Endothelial cell of umbilical vein (primary cell): ENCODE measurements around the gene RIT2. TPM values are rescaled to one million over a fixed set of nuclear protein-coding genes. Genes with fewer than 3 reads are reported as not detected.

Source experiments
- BruUV-seq: library from RNA; stranded (reverse); fragments of 400-500 nt; replicated peaks from 2 replicates; lab custom pipeline; 2021; lab: Mats Ljungman, UMichigan
- CTCF ChIA-PET: fragments of 300-600, 350-600 bp; sonication (Branson Sonifier 250); formaldehyde crosslinking; loops from one replicate; lab custom pipeline; 2021; ENCODE audit warnings: antibody characterized with exemption, inconsistent platforms; lab: Charles Lee
- POLR2A ChIA-PET: fragments of 300-600, 350-600 bp; sonication (Branson Sonifier 250); formaldehyde crosslinking; loops from one replicate; lab custom pipeline; 2021; ENCODE audit warnings: antibody characterized with exemption, inconsistent platforms; lab: Charles Lee
- DNase-seq: peaks from one replicate; pipeline ENCODE4 v3.0.0-alpha.2; 2011; ENCODE audit warnings: low read depth, low spot score
- FAIRE-seq: peaks from 2 replicates; lab custom pipeline; 2011; peaks lifted over from hg19 to GRCh38; lab: Jason Lieb, UNC
- H2AFZ ChIP-seq: 2 replicates; pipeline ENCODE4 v1.6.0; 2012; ENCODE audit warnings: low read depth, low read length, control low read depth, inconsistent platforms
- H3K27ac ChIP-seq: 2 replicates; pipeline ENCODE4 v1.5.1; 2011; ENCODE audit warnings: low read depth, mild to moderate bottlenecking, control low read depth, low read length, moderate library complexity; ENCODE audit not compliant: insufficient read depth
- H3K27me3 ChIP-seq, 2 experiments: 2 replicates each; pipeline versions ENCODE4 v1.6.0 to v1.6.1; 2011; ENCODE audit warnings: low read length in 2 of 2, mixed read lengths in 1 of 2; ENCODE audit not compliant: control insufficient read depth in 2 of 2, insufficient read depth in 2 of 2
- H3K36me3 ChIP-seq, 2 experiments: 2 replicates in 1 of 2; 3 replicates in 1 of 2; pipeline ENCODE4 v1.5.1; 2011; ENCODE audit warnings: low read length in 2 of 2, mild to moderate bottlenecking in 1 of 2, moderate library complexity in 1 of 2; ENCODE audit not compliant: control insufficient read depth in 2 of 2, insufficient read depth in 2 of 2; ENCODE audit errors: extremely low read depth in 1 of 2
- H3K4me1 ChIP-seq: 3 replicates; pipeline ENCODE4 v1.5.1; 2011; ENCODE audit warnings: mild to moderate bottlenecking, low read length; ENCODE audit not compliant: control insufficient read depth, insufficient read depth; ENCODE audit errors: extremely low read depth
- H3K4me2 ChIP-seq: 2 replicates; pipeline ENCODE4 v1.6.1; 2011; ENCODE audit warnings: low read length, control low read depth, mixed read lengths; ENCODE audit not compliant: insufficient read depth
- H3K4me3 ChIP-seq, 3 experiments: fragments of 200-600 bp in 1 of 3; sonication (generic), shearing (Covaris generic) in 1 of 3; replicated peaks in 1 of 3; 2 replicates each; pipeline ENCODE4 v1.5.1; 2011 to 2016; ENCODE audit warnings: control low read depth in 3 of 3, low read length in 3 of 3, mild to moderate bottlenecking in 2 of 3, inconsistent platforms in 1 of 3, low read depth in 1 of 3, moderate library complexity in 1 of 3; ENCODE audit not compliant: insufficient read depth in 1 of 3
- H3K79me2 ChIP-seq: 2 replicates; pipeline ENCODE4 v1.6.0; 2012; ENCODE audit warnings: low read length, inconsistent platforms; ENCODE audit not compliant: control insufficient read depth, insufficient read depth
- H3K9ac ChIP-seq: replicated peaks from 2 replicates; pipeline ENCODE3; 2011; ENCODE audit warnings: low read length, control low read depth; ENCODE audit not compliant: insufficient read depth; ENCODE audit errors: extremely low read depth
- H3K9me1 ChIP-seq: replicated peaks from 3 replicates; pipeline ENCODE4 v1.6.0; 2011; ENCODE audit warnings: mild to moderate bottlenecking, low read length; ENCODE audit not compliant: control insufficient read depth, insufficient read depth; ENCODE audit errors: extremely low read depth
- H3K9me3 ChIP-seq: replicated peaks from 2 replicates; pipeline ENCODE4 v1.5.1; 2012; ENCODE audit warnings: low read length, inconsistent platforms; ENCODE audit not compliant: control insufficient read depth, insufficient read depth
- H4K20me1 ChIP-seq: replicated peaks from 2 replicates; pipeline ENCODE3; 2011; ENCODE audit warnings: mild to moderate bottlenecking, low read length; ENCODE audit not compliant: control insufficient read depth, insufficient read depth; ENCODE audit errors: extremely low read depth
- CTCF ChIP-seq, 2 donors: IDR thresholded peaks; 1 replicate in 1 of 2; 2 replicates in 1 of 2; pipeline ENCODE4 v1.5.1; 2011; ENCODE audit warnings: low read length in 2 of 2, mild to moderate bottlenecking in 2 of 2, moderate library complexity in 2 of 2, control low read depth in 1 of 2, inconsistent platforms in 1 of 2, low read depth in 1 of 2; ENCODE audit not compliant: insufficient read depth in 1 of 2; ENCODE audit errors: extremely low read depth in 1 of 2
- EZH2 ChIP-seq: IDR thresholded peaks from 2 replicates; pipeline ENCODE4 v1.6.1; 2012; ENCODE audit warnings: borderline replicate concordance, low read depth, mild to moderate bottlenecking, moderate library complexity, low read length, inconsistent platforms; ENCODE audit not compliant: severe bottlenecking
- FOS ChIP-seq: IDR thresholded peaks from 2 replicates; pipeline ENCODE4 v1.6.1; 2011; ENCODE audit warnings: mild to moderate bottlenecking, low read length, moderate library complexity, borderline replicate concordance; ENCODE audit not compliant: insufficient read depth
- GATA2 ChIP-seq: IDR thresholded peaks from 2 replicates; pipeline ENCODE4 v1.7.0; 2011; ENCODE audit warnings: low read depth, mild to moderate bottlenecking, moderate library complexity, mixed read lengths, low read length; ENCODE audit not compliant: insufficient read length, insufficient read depth
- JUN ChIP-seq: IDR thresholded peaks from 2 replicates; pipeline ENCODE4 v1.6.1; 2011; ENCODE audit warnings: borderline replicate concordance, low read depth; ENCODE audit not compliant: insufficient read length, insufficient read depth
- MAX ChIP-seq: IDR thresholded peaks from 2 replicates; pipeline ENCODE4 v1.6.1; 2011; ENCODE audit not compliant: insufficient read depth, insufficient read length
- MYC ChIP-seq: IDR thresholded peaks from one replicate; pipeline ENCODE4 v1.6.1; 2011; ENCODE audit warnings: mild to moderate bottlenecking, low read depth, low read length
- POLR2A ChIP-seq: IDR thresholded peaks from 2 replicates; pipeline ENCODE4 v1.6.1; 2012; ENCODE audit warnings: low read depth, mild to moderate bottlenecking, control low read depth, low read length
- POLR2AphosphoS5 ChIP-seq: IDR thresholded peaks from 2 replicates; pipeline ENCODE4 v1.6.1; 2012; ENCODE audit warnings: low read depth, mild to moderate bottlenecking, control low read depth, low read length, moderate library complexity; ENCODE audit not compliant: insufficient read depth
- dilution Hi-C: fragments of 300-500 bp; cut with MboI; formaldehyde crosslinking; loops from one replicate; pipeline ENCODE4 v1.15.0; 2019; ENCODE audit warnings: low sequenced_read_pairs; ENCODE audit not compliant: extremely low pct_ligation_motif_present
- intact Hi-C: fragments of 100-400 bp; cut with micrococcal nuclease; formaldehyde crosslinking; loops from one replicate; pipeline ENCODE4 v1.10.0; 2022
- polyA plus RNA-seq, 4 experiments: library from polyadenylated mRNA; depleted of rRNA in 3 of 4; stranded (reverse) in 3 of 4; unstranded in 1 of 4; fragments of >200 nt; gene quantifications; 2 replicates each; pipeline versions ENCODE4 v1.2.1 to v1.2.3, GENCODE V29; 2011 to 2012; ENCODE audit warnings: missing spikeins in 1 of 4
- total RNA-seq: library from RNA; stranded (reverse); gene quantifications from 2 replicates; pipeline ENCODE4 v1.2.3, GENCODE V29; 2021

RIT2 gene
- total and polyA plus RNA-seq, 2 donors (not counting 3 experiments of a cell fraction or from before 2014, with no cell fraction given), result not detected

GRCh38 chr18:42901161-42901560 is 214.3 kb downstream of the RIT2 start:
- no peak for FAIRE-seq
- no peak for DNase-seq
- POLR2A ChIA-PET, result no interaction called here
- dilution Hi-C loops (no loop called here), intact Hi-C loops (no loop called here)
- H3K9ac ChIP-seq, result no peak overlapping the region
- TF ChIP-seq CTCF (IDR thresholded peaks at IDR 0.05; ENCODE audit: extremely low read depth in 1 of 2, insufficient read depth in 1 of 2, low read depth in 1 of 2, low read length in 2 of 2) (no peak), POLR2A (no peak), GATA2 (no peak), MYC (no peak), POLR2AphosphoS5 (no peak), FOS (no peak), EZH2 (no peak), MAX (no peak), JUN (no peak)
- no TSS peak for BruUV-seq
- no peaks in the 10 kb centered on the region for H3K9me1 ChIP-seq
- no peaks in the 10 kb centered on the region for H3K4me1 ChIP-seq
- H3K4me3 ChIP-seq, result no peak overlapping the region
- H3K27me3 ChIP-seq, result no peaks in the 10 kb centered on the region
- H2AFZ ChIP-seq, result no peak overlapping the region
- H3K4me2 ChIP-seq, result no peak overlapping the region
- H3K27ac ChIP-seq, result no peak overlapping the region
- no peaks in the 10 kb centered on the region for H3K36me3 ChIP-seq
- H4K20me1 ChIP-seq, result no peaks in the 10 kb centered on the region
- CTCF ChIA-PET, result no interaction called here
- H3K9me3 ChIP-seq, result no peaks in the 10 kb centered on the region
- no peaks in the 10 kb centered on the region for H3K79me2 ChIP-seq
